GM10266 (cell line): ENCODE results near the gene HNRNPLL.
"Not testable (repeated sequence)": the region's sequence is repeated elsewhere in the genome, so short reads cannot be mapped to it uniquely, and the experiment has no call there.

Experiments
- DNase-seq: peaks from one replicate; pipeline ENCODE4 v3.0.0; 2012; ENCODE audit errors: extremely low spot score
- TF ChIP-seq, protein P1 (sequence below): IDR thresholded peaks from 2 replicates; pipeline ENCODE4 v1.5.1; 2012; ENCODE audit warnings: mild to moderate bottlenecking, low read depth; ENCODE audit not compliant: control insufficient read depth, insufficient read depth; ENCODE audit errors: missing control alignments

HNRNPLL gene

DNA sequence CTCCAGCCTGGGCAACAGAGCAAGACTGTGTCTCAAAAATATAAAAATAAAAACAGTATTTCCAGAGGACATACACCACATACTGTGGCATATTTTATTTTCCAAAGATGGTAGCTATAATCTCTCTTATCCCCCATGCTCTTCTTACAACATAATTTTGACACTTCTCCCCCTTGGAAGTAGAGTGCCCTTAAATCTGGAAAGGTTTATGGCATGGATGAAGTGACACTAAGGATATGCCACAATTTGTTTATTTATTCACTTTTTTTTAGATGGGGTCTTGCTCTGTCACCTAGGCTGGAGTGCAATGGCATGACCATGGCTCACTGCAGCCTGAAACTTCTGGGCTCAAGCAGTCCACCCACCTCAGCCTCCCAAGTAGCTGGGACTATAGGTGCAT, 56.7 kb downstream of the HNRNPLL start:
- DNase-seq, result no peak
- TF ChIP-seq, protein P1, sequence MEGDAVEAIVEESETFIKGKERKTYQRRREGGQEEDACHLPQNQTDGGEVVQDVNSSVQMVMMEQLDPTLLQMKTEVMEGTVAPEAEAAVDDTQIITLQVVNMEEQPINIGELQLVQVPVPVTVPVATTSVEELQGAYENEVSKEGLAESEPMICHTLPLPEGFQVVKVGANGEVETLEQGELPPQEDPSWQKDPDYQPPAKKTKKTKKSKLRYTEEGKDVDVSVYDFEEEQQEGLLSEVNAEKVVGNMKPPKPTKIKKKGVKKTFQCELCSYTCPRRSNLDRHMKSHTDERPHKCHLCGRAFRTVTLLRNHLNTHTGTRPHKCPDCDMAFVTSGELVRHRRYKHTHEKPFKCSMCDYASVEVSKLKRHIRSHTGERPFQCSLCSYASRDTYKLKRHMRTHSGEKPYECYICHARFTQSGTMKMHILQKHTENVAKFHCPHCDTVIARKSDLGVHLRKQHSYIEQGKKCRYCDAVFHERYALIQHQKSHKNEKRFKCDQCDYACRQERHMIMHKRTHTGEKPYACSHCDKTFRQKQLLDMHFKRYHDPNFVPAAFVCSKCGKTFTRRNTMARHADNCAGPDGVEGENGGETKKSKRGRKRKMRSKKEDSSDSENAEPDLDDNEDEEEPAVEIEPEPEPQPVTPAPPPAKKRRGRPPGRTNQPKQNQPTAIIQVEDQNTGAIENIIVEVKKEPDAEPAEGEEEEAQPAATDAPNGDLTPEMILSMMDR, result no peak

DNA sequence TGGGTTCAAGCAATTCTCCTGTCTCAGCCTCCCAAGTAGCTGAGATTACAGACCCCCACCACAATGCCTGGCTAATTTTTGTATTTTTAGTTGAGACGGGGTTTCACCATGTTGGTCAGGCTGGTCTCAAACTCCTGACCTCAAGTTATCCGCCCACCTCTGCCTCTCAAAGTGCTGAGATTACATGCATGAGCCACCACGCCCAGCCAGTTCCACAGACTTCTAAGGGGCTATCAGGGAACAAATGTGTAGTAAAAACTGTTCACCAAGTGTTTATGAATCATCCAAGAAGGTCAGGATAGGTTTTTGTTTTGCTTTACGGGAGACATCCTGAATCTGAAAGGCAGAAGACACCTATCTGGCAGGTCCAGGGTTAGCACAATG, 60.5 kb downstream of the HNRNPLL start:
- not testable (repeated sequence) for DNase-seq

DNA sequence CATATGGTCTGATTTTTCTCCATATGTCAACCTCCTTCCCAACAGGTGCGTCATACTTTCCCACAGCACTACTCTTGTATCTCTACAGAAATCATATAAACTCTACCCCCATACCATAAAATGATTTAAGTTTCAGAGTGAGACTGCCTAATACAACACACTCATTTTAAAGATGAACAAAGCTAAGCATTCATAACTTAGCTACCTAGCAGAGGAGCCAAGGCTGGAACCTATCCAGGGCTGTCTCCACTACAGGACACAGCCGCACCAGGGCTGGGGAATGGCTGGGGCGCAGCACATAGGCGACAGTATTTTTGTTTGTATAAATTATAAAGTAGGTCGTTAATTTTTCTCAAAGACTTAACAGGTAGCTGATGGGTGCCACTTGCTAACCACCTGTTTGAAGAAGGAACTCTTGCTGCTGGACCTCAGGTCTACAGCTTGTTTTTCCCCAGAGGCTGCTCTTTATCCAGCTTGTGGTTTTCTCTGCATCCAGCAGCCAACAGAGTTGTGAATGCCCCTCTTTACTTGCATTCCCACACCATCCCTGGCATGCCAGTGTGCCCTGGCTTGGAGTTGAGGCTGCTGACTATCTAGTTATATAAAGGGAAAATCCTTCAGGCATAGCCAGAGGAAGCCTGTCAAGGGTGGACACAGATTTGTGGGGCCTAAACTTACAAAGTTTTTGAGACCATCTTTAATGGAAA, 62.0 kb downstream of the HNRNPLL start:
- TF ChIP-seq, protein P1, result no peak
- DNase-seq, result no peak

DNA sequence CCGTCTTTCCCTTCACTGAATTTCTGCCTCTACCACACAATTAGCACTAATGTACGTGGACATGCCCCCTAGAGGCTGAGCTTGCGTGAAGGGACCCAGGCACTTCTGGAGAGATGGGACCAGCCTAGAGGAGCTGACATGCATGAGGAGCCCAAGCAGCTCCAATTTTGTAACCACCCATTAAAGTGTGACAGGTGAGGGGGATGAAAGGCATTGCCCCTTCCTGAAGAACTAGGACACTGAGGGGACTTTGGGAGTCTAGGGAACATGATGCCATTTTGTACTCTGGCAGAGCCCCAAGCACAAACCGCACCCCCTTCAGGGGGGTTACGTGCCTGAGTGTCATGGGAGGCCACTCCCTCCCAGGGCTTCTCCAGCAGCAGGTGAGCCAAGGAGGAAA, 63.6 kb downstream of the HNRNPLL start:
- no peak for DNase-seq
- TF ChIP-seq, protein P1, result no peak

DNA sequence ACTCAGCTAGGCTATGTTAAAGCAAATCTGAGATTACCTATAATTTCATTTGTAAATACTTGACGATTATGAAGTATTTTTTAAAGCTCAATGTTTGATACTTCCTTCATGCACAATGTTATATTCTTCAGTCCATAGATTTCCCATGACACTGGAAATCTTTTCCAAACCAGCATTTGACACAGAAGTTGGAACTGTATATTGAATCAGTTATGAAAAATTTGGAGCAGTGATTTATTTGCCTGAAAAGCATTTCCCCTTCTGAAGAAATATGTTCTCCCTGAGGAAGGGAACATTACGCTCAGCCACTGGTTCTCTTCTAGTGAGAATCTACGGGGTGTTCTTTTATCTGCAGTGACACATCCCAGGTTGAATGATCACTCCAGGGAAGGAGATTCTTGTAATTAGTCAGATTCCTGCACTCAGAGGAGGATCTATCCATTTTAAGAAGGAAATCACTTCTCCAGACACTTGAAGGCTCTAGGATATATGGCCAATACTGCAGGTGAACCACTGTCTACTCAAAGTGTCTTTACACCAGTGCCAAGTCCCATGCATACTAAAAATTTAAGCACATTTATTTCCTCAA, 64.7 kb downstream of the HNRNPLL start:
- TF ChIP-seq, protein P1, result no peak
- no peak for DNase-seq

DNA sequence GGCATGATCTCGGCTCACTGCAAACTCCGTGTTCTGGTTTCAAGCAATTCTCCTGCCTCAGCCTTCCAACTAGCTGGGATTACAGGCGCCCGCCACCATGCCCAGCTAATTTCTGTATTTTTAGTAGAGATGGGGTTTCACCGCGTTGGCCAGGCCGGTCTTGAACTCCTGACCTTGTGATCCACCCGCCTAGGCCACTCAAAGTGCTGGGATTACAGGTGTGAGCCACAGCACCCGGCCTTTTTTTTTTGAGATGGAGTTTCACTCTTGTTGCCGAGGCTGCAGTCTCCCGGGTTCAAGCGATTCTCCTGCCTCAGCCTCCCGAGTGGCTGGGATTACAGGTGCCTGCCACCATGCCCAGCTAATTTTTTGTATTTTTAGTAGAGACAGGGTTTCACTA, 65.4 kb downstream of the HNRNPLL start:
- DNase-seq, result not testable (repeated sequence)

DNA sequence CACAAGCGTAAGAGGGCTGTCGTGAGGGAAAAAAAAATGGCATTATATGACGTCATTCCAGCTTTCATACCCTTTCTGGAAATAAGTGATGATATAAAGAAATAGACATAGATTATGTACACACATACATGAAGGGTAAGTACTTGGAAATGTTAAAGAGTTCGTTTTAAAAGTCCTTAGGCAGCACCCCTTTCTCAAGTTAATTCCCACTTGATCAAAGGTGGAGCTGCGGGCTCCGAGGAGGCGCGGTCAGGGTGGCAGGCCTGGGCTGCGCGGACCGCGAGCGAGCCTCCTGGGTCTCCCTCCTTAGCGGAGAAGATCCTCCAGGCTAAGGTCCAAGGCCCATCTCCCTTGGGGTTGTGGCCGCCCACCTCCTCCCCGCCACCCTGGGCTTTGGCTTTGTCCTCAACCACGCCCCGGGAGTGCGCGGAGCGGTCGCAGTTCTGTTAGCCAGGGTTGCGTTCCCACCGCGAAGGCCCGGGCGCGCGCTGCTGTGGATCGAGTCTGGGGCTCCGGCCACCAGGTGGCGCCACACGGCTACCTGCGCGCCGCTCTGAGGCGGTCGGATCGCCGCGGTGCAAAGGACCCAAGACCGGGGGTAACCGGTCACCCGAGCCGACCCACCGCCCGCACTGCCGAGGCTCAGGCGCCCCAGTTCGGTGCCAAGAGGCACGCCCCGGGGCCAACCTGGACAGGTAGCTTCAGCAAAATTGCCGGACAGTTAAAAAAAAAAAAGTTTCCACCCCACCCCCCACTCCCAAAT, 66.8 kb downstream of the HNRNPLL start:
- peak; percentile 79 for DNase-seq
- TF ChIP-seq, protein P1, result peak; percentile 96

DNA sequence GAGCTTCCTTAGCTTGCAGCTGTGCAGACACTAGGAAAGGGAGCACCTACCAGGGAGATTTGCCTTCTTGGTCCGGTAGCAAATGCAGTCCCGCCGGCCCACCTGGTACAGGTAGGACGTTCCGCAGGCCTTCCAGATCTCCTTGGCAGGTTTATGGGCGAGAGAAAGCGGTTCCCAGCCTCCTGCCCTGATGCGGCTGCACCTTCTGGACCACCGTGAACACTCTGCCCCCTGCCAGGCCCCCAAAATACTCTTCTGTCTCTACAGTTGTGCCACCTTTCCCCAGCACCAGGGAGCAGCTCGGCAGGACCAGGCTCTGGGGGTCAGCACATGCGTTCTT, 67.4 kb downstream of the HNRNPLL start:
- TF ChIP-seq, protein P1, result no peak
- DNase-seq, result no peak
